Glutamatergic neuron (in vitro differentiated cells): Measurements from ENCODE around the gene RAB8B. TPM values are rescaled to one million over a fixed set of nuclear protein-coding genes. Genes with fewer than 3 reads are reported as not detected.

Experiments
- DNase-seq: peaks from one replicate; pipeline ENCODE4 v3.0.0; 2022
- H3K27ac Mint-ChIP-seq: one replicate; pipeline ENCODE4 v1.8.0; 2020; ENCODE audit warnings: mild to moderate bottlenecking, mixed read lengths, inconsistent platforms; ENCODE audit not compliant: unreplicated experiment
- H3K27me3 Mint-ChIP-seq: one replicate; pipeline ENCODE4 v1.8.0; 2020; ENCODE audit warnings: mild to moderate bottlenecking, moderate library complexity, mixed read lengths, inconsistent platforms; ENCODE audit not compliant: unreplicated experiment
- H3K36me3 Mint-ChIP-seq: one replicate; pipeline ENCODE4 v1.8.0; 2020; ENCODE audit warnings: mild to moderate bottlenecking, mixed read lengths, inconsistent platforms; ENCODE audit not compliant: unreplicated experiment
- H3K4me1 Mint-ChIP-seq: one replicate; pipeline ENCODE4 v1.8.0; 2020; ENCODE audit warnings: mild to moderate bottlenecking, low read depth, mixed read lengths, inconsistent platforms; ENCODE audit not compliant: unreplicated experiment
- H3K4me3 Mint-ChIP-seq: one replicate; pipeline ENCODE4 v1.8.0; 2020; ENCODE audit warnings: mild to moderate bottlenecking, mixed read lengths, inconsistent platforms; ENCODE audit not compliant: unreplicated experiment
- H3K9me3 Mint-ChIP-seq: one replicate; pipeline ENCODE4 v1.8.0; 2020; ENCODE audit warnings: mild to moderate bottlenecking, moderate library complexity, mixed read lengths, inconsistent platforms; ENCODE audit not compliant: unreplicated experiment
- total RNA-seq: library from RNA; stranded (reverse); fragmentation: NEBNext Ultra II Directional; extraction: Animal tissue kit (Norgen Biotek cat#: 25700); gene quantifications from one replicate; pipeline ENCODE4 v1.2.1, GENCODE V29; 2021; ENCODE audit not compliant: unreplicated experiment
- TF ChIP-seq, protein P1 (sequence below): fragments of 200-600 bp; sonication (generic); IDR thresholded peaks from one replicate; pipeline ENCODE4 v1.5.0; 2021; ENCODE audit not compliant: partially characterized antibody, unreplicated experiment

Gene RAB8B
- total RNA-seq, 1 donor from 2014 or later: 70.4 TPM

DNA sequence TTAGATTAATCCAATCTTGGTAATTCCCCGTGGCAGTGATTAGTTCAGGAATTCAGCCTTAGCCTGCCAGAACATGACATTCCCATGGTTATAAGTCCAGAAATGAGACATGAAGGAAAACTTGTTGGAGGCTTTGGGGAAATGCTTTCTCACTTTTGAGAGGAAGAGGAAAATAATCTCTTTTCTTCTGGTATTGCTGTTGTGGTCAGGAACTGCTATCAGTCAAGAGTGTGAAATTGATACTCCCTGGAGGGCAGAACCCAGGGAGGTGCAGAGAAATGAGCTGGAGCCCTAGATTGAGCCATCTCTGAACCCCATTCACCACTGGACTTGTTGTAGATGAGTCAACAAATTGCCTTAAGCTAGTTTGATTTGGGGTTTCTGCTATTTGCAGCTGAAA, 49.4 kb downstream of the RAB8B start:
- peaks cover 5% of the 10 kb centered on the region for H3K36me3 Mint-ChIP-seq
- H3K4me1 Mint-ChIP-seq: peaks cover 9% of the 10 kb centered on the region
- H3K9me3 Mint-ChIP-seq: peaks cover 2% of the 10 kb centered on the region
- TF ChIP-seq, protein P1, sequence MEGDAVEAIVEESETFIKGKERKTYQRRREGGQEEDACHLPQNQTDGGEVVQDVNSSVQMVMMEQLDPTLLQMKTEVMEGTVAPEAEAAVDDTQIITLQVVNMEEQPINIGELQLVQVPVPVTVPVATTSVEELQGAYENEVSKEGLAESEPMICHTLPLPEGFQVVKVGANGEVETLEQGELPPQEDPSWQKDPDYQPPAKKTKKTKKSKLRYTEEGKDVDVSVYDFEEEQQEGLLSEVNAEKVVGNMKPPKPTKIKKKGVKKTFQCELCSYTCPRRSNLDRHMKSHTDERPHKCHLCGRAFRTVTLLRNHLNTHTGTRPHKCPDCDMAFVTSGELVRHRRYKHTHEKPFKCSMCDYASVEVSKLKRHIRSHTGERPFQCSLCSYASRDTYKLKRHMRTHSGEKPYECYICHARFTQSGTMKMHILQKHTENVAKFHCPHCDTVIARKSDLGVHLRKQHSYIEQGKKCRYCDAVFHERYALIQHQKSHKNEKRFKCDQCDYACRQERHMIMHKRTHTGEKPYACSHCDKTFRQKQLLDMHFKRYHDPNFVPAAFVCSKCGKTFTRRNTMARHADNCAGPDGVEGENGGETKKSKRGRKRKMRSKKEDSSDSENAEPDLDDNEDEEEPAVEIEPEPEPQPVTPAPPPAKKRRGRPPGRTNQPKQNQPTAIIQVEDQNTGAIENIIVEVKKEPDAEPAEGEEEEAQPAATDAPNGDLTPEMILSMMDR: no peak
- H3K4me3 Mint-ChIP-seq: no peak overlapping the region
- no peak for DNase-seq
- H3K27ac Mint-ChIP-seq: no peak overlapping the region
- H3K27me3 Mint-ChIP-seq: no peaks in the 10 kb centered on the region

DNA sequence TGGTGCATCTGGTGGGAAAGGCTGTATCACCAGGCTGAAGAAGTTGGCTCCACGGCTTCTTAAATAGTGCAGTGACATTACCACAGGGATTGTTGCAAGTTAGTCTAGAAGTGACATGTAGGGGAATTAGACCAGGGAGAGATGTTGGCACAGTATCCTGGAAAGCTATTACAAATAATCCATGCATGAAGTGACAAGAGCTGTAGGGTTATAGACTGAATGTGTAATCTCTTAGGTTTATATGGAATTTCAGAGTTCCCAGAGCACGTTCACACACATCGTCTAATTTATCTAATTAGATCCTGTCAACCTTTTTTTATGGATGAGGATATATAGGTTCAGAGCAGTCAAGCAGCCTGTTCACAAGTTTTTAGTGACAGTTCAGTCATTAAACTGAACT, 50.7 kb downstream of the RAB8B start:
- no peak for DNase-seq
- H3K4me3 Mint-ChIP-seq: no peak overlapping the region
- H3K9me3 Mint-ChIP-seq: peaks cover 2% of the 10 kb centered on the region
- no peak overlapping the region for H3K27ac Mint-ChIP-seq
- TF ChIP-seq, protein P1: no peak
- H3K36me3 Mint-ChIP-seq: peaks cover 5% of the 10 kb centered on the region
- no peaks in the 10 kb centered on the region for H3K27me3 Mint-ChIP-seq
- peaks cover 7% of the 10 kb centered on the region for H3K4me1 Mint-ChIP-seq

DNA sequence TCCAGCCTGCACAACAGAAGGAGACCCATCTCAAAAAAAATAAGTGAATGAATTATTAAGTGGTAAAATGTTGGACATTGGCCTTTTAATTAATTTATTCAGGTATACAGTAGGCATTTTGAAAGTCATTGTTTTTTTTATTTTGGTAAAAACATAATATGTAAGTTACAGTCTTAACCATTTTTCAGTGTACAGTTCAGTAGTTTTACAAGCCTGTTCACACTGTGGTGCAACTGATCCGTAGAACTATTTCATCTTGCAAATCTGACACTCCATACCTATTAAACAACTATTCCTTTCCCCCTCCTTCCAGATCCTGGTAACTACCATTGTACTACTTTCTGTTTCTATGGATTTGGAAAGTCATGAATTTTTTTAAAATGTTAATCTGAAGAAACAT, 51.9 kb downstream of the RAB8B start:
- H3K36me3 Mint-ChIP-seq: peaks cover 5% of the 10 kb centered on the region
- no peaks in the 10 kb centered on the region for H3K27me3 Mint-ChIP-seq
- H3K4me1 Mint-ChIP-seq: peaks cover 7% of the 10 kb centered on the region
- no peak overlapping the region for H3K4me3 Mint-ChIP-seq
- H3K9me3 Mint-ChIP-seq: peaks cover 2% of the 10 kb centered on the region
- no peak for DNase-seq
- TF ChIP-seq, protein P1: no peak
- no peak overlapping the region for H3K27ac Mint-ChIP-seq

GRCh38 chr15:63243101-63243500, 53.7 kb downstream of the RAB8B start:
- no peak for DNase-seq
- Mint-ChIP-seq H3K9me3 (peaks cover 2% of the 10 kb centered on the region), H3K27me3 (no peaks in the 10 kb centered on the region), H3K36me3 (no peaks in the 10 kb centered on the region), H3K4me3 (no peak overlapping the region), H3K4me1 (peaks cover 7% of the 10 kb centered on the region), H3K27ac (no peak overlapping the region)
- TF ChIP-seq, protein P1: no peak

DNA sequence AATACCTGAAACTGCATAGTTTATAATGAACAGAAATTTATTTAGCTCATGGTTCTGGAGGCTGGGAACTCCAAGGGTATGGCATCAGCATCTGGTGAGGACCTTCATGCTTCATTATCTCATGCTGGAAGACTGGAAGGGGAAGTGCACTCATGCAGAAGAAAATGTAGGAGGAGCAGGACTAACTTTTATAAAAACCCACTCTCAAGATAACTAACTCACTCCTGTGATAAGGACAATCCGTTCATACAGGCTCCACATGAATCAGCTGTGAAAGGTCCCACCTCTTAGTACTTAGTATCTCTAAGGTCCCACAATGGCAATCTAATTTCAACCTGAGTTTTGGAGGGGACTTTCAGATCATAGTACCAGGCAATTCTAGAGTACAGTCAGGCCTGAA, 54.4 kb downstream of the RAB8B start:
- Mint-ChIP-seq H3K27ac (no peak overlapping the region), H3K36me3 (no peaks in the 10 kb centered on the region), H3K27me3 (no peaks in the 10 kb centered on the region), H3K4me3 (no peak overlapping the region), H3K9me3 (peaks cover 2% of the 10 kb centered on the region), H3K4me1 (peaks cover 5% of the 10 kb centered on the region)
- DNase-seq: no peak
- TF ChIP-seq, protein P1: no peak
